Adipocyte (in vitro differentiated cells): ENCODE data around the gene PPT1.

ENCODE experiments used
- DNase-seq: peaks from one replicate; pipeline ENCODE4 v3.0.0-alpha.2; 2015; ENCODE audit warnings: low read depth
- H3K27me3 ChIP-seq: replicated peaks from 2 replicates; pipeline ENCODE4 v1.7.0; 2013; ENCODE audit warnings: mild to moderate bottlenecking, low read length, moderate library complexity; ENCODE audit not compliant: control insufficient read depth, insufficient read depth
- H3K36me3 ChIP-seq: 2 replicates; pipeline ENCODE4 v1.7.0; 2013; ENCODE audit warnings: low read length, mild to moderate bottlenecking, moderate library complexity; ENCODE audit not compliant: control insufficient read depth, insufficient read depth, severe bottlenecking
- H3K4me1 ChIP-seq: 2 replicates; pipeline ENCODE4 v1.7.0; 2013; ENCODE audit warnings: mild to moderate bottlenecking, low read length, moderate library complexity; ENCODE audit not compliant: control insufficient read depth, insufficient read depth
- H3K4me3 ChIP-seq: 2 replicates; pipeline ENCODE4 v1.7.0; 2013; ENCODE audit warnings: mild to moderate bottlenecking, low read length, moderate library complexity
- H3K9ac ChIP-seq: 2 replicates; pipeline ENCODE4 v1.7.0; 2013; ENCODE audit warnings: mild to moderate bottlenecking, low read length, moderate library complexity
- H3K9me3 ChIP-seq: 2 replicates; pipeline ENCODE4 v1.7.0; 2013; ENCODE audit warnings: mild to moderate bottlenecking, low read length, moderate library complexity; ENCODE audit not compliant: control insufficient read depth

PPT1 gene

DNA sequence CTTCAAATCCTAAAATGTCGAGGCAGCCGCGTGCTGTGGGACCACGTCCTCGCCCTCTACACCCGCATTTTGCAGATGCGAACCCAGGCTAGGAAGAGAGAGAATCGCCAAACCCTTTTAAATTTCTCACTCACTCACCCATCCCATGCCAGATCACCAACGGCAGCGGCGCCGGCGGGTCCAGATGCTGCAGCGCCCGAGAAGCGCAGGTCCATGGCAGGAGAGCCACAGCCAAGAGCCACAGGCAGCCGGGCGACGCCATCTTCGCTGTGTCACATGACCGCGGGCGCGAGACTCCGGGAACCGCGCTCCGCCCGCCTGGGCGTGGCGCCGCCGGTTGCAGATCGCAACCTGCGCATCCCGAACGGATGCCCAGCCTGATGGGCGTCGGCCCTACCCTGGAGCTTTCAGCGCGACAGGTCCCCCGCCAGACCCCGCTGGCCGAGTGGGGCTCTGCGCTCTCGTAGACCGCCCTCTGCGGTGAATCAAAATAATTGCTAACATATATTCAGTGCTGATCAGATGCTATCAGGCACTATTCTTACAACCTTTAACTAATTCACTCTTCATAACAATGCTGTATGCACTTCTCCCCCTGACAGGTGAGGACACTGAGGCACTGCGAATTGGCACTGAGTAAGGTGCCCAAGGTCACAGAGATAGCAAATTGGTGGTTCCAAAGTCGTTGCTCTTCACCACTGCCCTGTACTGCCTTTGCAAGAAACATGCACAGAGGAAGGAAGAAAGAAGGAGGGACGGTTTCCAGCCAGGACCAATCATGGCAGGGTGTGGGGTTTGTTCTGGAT lies at the start of gene PPT1:
Gene PPT1, minus strand, starts transcription at position 276 of the 806 bp plus-strand sequence. Its CDS starts 14 bp downstream, at position 262.
- H3K27me3 ChIP-seq = peaks cover 4% of the 10 kb centered on the region
- peak within 1 kb of the TSS; percentile 71 for H3K9ac ChIP-seq
- H3K36me3 ChIP-seq = no peaks in the 10 kb centered on the region
- H3K4me3 ChIP-seq = peak within 1 kb of the TSS; percentile 83
- H3K9me3 ChIP-seq = peaks cover 2% of the 10 kb centered on the region
- DNase-seq = peak; percentile 90
- peaks cover 8% of the 10 kb centered on the region for H3K4me1 ChIP-seq

DNA sequence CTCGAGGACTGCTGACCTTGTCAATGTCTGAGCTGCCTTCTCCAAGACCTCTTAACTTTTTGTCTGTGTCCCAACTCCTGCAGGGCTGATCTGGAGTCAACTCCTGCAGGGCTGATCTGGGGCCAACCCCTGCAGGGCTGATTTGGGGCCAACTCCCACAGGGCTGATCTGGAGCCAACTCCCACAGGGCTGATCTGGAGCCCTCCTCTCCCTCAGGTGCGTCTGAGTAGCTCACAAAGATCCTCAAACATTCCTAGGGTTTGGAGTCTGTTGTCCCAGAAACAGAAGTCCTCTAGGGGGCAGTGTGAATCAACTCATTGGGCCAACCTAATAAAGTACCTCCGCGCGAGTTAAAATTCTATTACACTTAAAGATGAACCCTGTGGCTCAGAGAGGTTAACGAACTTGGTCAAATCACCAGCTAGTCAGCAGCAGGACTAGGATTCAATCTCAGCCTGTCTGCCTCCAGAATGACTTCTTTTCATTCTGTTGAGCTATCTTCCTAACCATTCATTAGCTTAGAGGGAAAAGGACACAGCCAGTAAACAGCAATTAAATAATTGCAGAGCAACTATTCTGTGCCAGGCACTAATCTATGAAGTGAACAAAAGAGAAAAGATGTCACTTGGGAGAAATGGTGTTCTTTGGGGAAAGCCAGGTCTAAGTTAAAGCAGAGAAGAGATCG lies 47.0 kb upstream of the PPT1 start:
- H3K9ac ChIP-seq = no peak overlapping the region
- no peaks in the 10 kb centered on the region for H3K36me3 ChIP-seq
- H3K4me3 ChIP-seq = no peak overlapping the region
- no peaks in the 10 kb centered on the region for H3K9me3 ChIP-seq
- no peaks in the 10 kb centered on the region for H3K4me1 ChIP-seq
- peak; percentile 94 for DNase-seq
- H3K27me3 ChIP-seq = peaks cover 40% of the 10 kb centered on the region

DNA sequence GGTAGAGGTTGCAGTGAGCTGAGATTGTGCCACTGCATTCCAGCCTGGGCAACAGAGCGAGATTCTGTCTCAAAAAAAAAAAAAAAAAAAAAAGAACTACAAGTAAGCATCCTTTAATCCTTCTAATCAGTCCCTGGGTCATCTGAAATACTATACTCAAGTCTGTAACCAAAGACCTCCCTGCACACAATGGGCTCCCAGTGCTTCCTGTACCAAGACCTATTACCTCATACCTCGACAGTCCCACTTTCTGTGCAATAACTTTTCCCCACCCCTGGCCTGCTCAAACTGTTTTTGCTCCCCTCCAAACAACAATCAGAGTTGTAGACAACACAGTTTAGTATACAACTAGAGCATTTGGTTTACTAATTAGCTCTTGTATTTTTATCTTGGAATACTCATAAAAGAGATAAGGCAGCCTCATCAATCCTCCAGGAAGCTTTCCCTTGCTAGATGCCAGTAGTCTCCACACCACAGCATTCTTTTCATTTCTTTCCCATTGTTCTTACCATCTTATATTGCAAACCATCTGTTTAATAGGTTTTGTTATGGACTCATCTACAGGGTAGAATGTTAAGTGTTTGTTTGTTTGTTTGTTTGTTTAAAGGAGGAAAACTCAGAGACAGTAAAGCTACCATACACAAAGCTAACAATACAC lies 45.0 kb upstream of the PPT1 start:
- no peaks in the 10 kb centered on the region for H3K9me3 ChIP-seq
- H3K4me3 ChIP-seq = no peak overlapping the region
- no peaks in the 10 kb centered on the region for H3K36me3 ChIP-seq
- H3K4me1 ChIP-seq = no peaks in the 10 kb centered on the region
- H3K27me3 ChIP-seq = peaks cover 25% of the 10 kb centered on the region
- H3K9ac ChIP-seq = no peak overlapping the region
- peak; percentile 9 for DNase-seq

DNA sequence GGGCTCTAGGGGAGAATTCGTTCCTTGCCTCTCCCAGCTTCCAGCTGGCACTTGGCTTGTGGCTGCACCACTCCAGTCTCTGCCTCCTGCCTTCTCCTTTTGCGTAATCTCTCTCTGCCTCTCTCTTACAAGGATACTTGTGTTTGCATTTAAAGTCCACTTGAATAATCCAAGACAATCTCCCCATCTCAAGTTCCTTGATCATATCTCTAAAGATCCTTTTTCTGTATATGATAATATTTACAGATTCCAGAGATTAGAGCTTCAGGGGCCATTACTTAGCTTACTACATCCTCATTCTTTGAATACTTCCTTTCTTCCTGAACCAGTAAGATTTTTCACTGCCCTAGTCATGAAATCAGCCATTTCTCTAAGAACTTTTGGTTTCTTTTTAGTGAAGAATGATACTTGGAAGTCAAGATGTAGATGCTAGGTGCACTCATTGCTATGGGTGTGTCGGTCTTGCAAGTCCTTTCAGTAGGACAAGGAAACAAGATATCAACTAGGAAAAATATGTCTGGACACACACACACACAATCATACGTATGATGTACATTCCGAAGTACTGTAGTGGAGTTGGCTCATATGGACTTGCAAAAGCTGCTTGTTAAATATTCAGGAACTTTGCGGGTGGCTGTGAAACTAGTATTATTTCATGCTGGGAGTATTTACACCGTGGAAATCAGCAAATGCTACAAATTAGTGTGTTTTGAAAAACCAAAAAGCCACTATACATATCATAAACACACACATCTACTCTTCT lies 43.3 kb upstream of the PPT1 start:
- Histone ChIP-seq H3K9ac (no peak overlapping the region), H3K36me3 (no peaks in the 10 kb centered on the region), H3K4me3 (peak overlapping the region; percentile 7), H3K9me3 (no peaks in the 10 kb centered on the region), H3K4me1 (no peaks in the 10 kb centered on the region), H3K27me3 (peaks cover 22% of the 10 kb centered on the region)
- peak; percentile 20 for DNase-seq

DNA sequence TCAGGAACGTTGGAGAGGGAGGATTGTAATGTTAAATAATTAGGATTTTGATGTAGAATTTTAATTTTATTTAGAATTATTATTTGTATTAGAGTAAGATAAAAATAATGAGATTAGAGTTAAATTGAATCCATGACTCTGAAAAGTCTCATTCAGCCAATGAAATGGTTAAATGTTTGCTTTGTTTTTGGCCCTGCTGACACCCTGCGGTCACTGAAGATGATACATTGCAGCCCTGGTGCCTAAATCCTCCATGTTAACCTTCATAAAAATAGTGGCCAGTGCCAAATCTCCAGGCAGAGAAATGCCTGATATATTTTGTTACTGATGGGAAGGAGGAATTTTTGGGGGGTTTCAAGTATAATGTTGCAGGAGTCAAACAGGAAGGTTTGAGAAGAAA lies 36.8 kb upstream of the PPT1 start:
- no peak for DNase-seq
- peaks cover 4% of the 10 kb centered on the region for H3K4me1 ChIP-seq
- peaks cover 6% of the 10 kb centered on the region for H3K9me3 ChIP-seq
- H3K9ac ChIP-seq = no peak overlapping the region
- no peak overlapping the region for H3K4me3 ChIP-seq
- H3K27me3 ChIP-seq = peaks cover 21% of the 10 kb centered on the region
- no peaks in the 10 kb centered on the region for H3K36me3 ChIP-seq

DNA sequence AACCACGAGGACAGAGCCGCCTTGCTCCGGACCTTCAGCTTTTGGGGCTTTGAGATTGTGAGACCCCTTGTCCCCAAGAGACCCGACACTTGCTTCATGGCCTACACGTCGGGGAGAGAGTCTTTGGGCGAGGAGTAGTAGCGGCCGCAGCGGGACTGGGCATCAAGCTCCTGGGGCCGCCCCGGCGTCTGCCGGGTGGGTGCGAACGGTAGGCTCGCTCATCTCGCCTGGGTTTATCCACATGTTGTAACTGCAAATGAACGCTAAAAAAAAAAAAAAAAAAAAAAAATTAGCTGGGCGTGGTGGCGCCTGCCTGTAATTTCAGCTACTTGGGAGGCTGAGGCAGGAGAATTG lies 36.2 kb upstream of the PPT1 start:
- DNase-seq = no peak
- Histone ChIP-seq H3K9me3 (peaks cover 6% of the 10 kb centered on the region), H3K4me3 (peak overlapping the region; percentile 74), H3K27me3 (peaks cover 24% of the 10 kb centered on the region), H3K36me3 (no peaks in the 10 kb centered on the region), H3K9ac (no peak overlapping the region), H3K4me1 (peaks cover 4% of the 10 kb centered on the region)

DNA sequence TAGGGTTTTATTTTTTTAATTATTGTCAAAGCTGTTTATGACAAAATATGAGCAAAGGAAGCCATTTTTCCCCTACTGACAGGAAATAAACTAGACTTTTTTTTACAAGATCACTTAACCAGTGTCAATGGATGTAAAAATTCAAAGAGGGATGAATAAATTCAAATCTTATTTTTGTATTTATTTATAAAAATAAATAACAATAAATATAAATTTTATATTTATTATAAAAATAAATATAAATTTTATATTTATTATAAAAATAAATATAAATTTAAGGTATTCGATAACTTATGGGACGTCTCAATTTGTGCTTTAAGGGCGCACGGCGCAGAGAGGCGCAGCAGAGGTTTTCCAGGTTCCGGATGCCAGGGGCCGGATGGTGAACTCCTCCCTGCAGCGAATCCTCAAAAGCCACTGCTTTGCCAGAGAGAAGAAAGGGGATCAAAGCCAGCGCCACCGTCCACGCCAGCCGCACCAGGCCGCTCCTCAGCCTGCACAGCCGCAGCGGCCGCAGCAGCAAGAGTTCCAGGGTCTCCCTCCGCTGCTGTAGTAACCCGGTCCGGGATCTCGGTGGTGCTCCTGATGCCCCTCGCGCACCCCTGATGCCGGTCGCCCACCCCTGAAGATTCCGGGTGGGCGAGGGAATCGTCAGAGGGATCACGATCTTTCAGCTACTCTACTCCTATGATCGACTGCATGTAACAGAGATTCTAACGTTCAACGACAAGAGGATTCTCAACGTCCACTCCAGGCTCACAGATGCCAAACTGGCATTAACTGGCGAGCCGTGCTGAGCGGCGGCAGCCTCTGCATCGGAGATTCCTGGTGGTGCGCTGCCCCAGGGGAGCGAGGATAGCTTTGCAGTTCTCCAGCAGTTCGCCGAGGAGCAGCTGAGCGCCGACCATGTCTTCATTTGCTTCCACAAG lies 35.6 kb upstream of the PPT1 start:
- peaks cover 4% of the 10 kb centered on the region for H3K4me1 ChIP-seq
- no peak for DNase-seq
- H3K4me3 ChIP-seq = peak overlapping the region; percentile 74
- H3K9me3 ChIP-seq = peaks cover 6% of the 10 kb centered on the region
- peak overlapping the region; percentile 51 for H3K9ac ChIP-seq
- peaks cover 30% of the 10 kb centered on the region for H3K27me3 ChIP-seq
- no peaks in the 10 kb centered on the region for H3K36me3 ChIP-seq

DNA sequence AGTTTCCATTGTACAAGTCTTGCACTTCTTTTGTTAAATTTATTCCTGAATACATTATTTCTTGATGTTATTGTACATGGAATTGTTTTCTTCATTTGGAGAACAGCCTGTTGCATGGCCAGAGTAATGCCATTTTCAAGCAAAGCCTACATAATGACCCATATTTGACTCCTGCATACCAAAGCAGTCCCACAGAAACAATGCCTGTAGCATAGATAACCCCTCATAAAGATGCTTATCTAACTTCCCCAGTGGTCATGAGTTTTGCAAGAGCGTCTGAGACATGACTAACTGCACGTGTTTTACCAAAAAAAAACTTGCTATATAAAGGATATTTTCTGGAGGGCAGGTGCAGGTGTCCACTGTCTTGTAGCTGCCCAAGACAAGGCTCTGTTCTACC lies 33.8 kb upstream of the PPT1 start:
- H3K9ac ChIP-seq = no peak overlapping the region
- peaks cover 6% of the 10 kb centered on the region for H3K9me3 ChIP-seq
- no peak for DNase-seq
- peaks cover 22% of the 10 kb centered on the region for H3K27me3 ChIP-seq
- no peak overlapping the region for H3K4me3 ChIP-seq
- H3K4me1 ChIP-seq = peaks cover 4% of the 10 kb centered on the region
- no peaks in the 10 kb centered on the region for H3K36me3 ChIP-seq

DNA sequence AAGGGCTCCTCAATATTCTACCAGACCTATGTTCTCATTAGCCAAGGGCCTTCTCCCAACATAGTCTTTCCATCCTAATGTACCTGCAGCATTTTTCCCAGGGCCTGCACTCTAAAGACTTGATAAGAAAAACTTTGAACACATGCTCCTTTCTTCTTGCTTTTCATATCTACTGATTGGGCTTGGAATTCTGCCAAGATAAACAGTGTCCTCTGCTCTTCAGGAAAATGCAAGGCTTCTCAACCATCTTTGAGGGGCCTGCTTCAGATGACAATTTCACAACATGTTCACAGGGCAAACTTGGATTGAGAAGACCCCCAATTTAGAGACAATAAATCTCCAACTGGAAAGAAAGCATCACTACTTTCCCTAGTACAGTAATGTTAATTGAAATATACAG lies 25.8 kb upstream of the PPT1 start:
- H3K27me3 ChIP-seq = peaks cover 35% of the 10 kb centered on the region
- no peak overlapping the region for H3K9ac ChIP-seq
- H3K36me3 ChIP-seq = no peaks in the 10 kb centered on the region
- H3K9me3 ChIP-seq = no peaks in the 10 kb centered on the region
- H3K4me1 ChIP-seq = no peaks in the 10 kb centered on the region
- no peak overlapping the region for H3K4me3 ChIP-seq
- no peak for DNase-seq

DNA sequence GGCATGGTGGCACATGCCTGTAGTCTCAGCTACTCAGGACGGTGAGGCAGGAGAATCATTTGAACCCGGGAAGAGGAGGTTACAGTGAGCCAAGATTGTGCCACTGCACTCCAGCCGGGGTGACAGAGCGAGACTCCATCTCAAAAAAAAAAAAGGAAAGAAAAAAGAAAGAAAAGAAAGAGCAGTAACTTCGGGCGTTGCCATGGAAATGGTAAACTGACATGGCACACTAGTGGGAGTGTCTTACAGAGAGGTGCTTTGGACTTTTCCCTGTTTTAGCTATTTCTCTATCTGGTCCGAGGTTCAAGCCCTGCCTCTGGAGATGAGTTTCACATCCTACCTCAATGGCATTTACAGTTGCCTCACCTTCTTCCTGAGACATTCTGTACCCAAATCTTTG lies 23.1 kb upstream of the PPT1 start:
- peaks cover 36% of the 10 kb centered on the region for H3K27me3 ChIP-seq
- H3K4me1 ChIP-seq = no peaks in the 10 kb centered on the region
- H3K4me3 ChIP-seq = no peak overlapping the region
- H3K36me3 ChIP-seq = no peaks in the 10 kb centered on the region
- DNase-seq = no peak
- H3K9ac ChIP-seq = no peak overlapping the region
- H3K9me3 ChIP-seq = no peaks in the 10 kb centered on the region
